Right lobe of liver (tissue), 6 donors: ENCODE measurements around the gene PIEZO2. TPM values are rescaled to one million over a fixed set of nuclear protein-coding genes. Genes with fewer than 3 reads are reported as not detected.

ENCODE experiments used
- ATAC-seq, 4 donors: fragments of 200-7000 bp; cut with Tn5 transposase; one replicate each; pipeline ENCODE4 v1.9.1; 2020; ENCODE audit warnings: mild to moderate bottlenecking in 4 of 4, moderate library complexity in 4 of 4
- DNase-seq, 3 donors: peaks; one replicate each; pipeline ENCODE4 v3.0.0-alpha.2; 2020
- H3K27ac ChIP-seq, 3 donors: fragments of 200-600 bp; one replicate each; pipeline ENCODE4 v1.8.0; 2022
- H3K27me3 ChIP-seq, 2 donors: fragments of 200-600 bp; one replicate each; pipeline ENCODE4 v1.8.0; 2022
- H3K36me3 ChIP-seq, 4 donors: fragments of 200-600 bp; sonication (generic) in 1 of 4; one replicate each; pipeline versions ENCODE4 v1.5.1 to v1.8.0; 2017 to 2022; ENCODE audit warnings: control low read depth in 1 of 4
- H3K4me1 ChIP-seq, 4 donors: fragments of 200-600 bp; sonication (generic) in 1 of 4; one replicate each; pipeline versions ENCODE4 v1.5.1 to v1.8.0; 2017 to 2022; ENCODE audit warnings: control low read depth in 1 of 4
- H3K4me3 ChIP-seq, 3 donors: fragments of 200-600 bp; one replicate each; pipeline ENCODE4 v1.8.0; 2022
- H3K9me3 ChIP-seq, 4 donors: fragments of 200-600 bp; sonication (generic) in 1 of 4; one replicate each; pipeline versions ENCODE4 v1.5.1 to v1.8.0; 2017 to 2022; ENCODE audit warnings: control low read depth in 1 of 4
- POLR2A ChIP-seq: fragments of 450-650 bp; IDR thresholded peaks from one replicate; pipeline ENCODE4 v1.6.1; 2017; ENCODE audit warnings: antibody characterized with exemption, mild to moderate bottlenecking
- WGBS: methylation state at CpG from one replicate; pipeline ENCODE4 v1.1.6; 2018; ENCODE audit warnings: low coverage, low lambda C conversion rate; ENCODE audit not compliant: insufficient coverage; ENCODE audit errors: missing lambda C conversion rate; 5-methylcytosine and 5-hydroxymethylcytosine counted together
- intact Hi-C, 2 donors: fragments of 100-400 bp; cut with DNase I; formaldehyde crosslinking; loops; one replicate each; pipeline versions ENCODE4 v1.11.2 to v1.14.1; 2022
- total RNA-seq, 6 experiments: library from RNA; depleted of rRNA in 2 of 6; stranded (reverse); fragments of >200 nt in 2 of 6; fragmentation: NEBNext Ultra II Directional in 3 of 6; extraction: Animal tissue kit (Norgen Biotek cat#: 25700) in 3 of 6; gene quantifications; one replicate each; pipeline versions ENCODE4 v1.1.0 to v1.2.4, GENCODE V29; 2016 to 2023
- TF ChIP-seq, protein P1 (sequence below), 4 donors: fragments of 200-600 bp in 3 of 4; fragments of 450-650 bp in 1 of 4; IDR thresholded peaks; one replicate each; pipeline versions ENCODE4 v1.5.1 to v1.8.0; 2016 to 2022; ENCODE audit warnings: antibody characterized with exemption in 4 of 4, mild to moderate bottlenecking in 2 of 4
- donor health status: DM: no; HTN: yes; CAD: no.
- donor health status: DM: no; HTN: no; CAD: no.
- donor health status: DM: no; HTN: no; CAD: no.
- donor health status: DM: no; HTN: yes; CAD: no.
- donor health status: DM: no; HTN: yes; CAD: no.

Gene PIEZO2
- total RNA-seq, 6 experiments from 2014 or later = 6.6 to 16.9 (median 10.1) TPM

DNA sequence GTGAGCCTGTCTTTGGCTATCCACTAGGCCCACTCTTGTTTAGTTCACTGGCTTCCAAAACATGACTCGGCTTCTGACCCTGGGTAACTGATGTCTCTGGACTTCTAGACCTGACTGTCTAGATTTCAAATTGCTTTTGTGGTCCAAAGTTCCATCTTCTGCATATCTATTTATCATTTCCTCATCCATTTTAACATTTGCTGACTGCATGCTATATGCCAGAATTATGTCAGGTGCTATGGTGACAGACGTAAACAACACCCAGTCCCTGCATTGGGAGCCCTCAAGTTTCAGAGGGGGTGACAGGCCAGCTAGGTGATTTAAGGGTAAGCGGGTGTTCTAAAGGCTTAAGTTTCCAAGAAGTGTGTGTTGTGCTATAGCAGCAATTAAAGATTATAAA lies 140.9 kb downstream of the PIEZO2 start:
- Histone ChIP-seq H3K36me3 (no peaks in the 10 kb centered on the region), H3K4me3 (no peak overlapping the region), H3K27me3 (no peaks in the 10 kb centered on the region), H3K9me3 (no peaks in the 10 kb centered on the region), H3K4me1 (peaks cover 0 to 9% (median 5%) of the 10 kb centered on the region in 4 donors), H3K27ac (no peak overlapping the region)
- WGBS = 60% methylated on average over 3 of the region's 3 CpGs
- intact Hi-C loops = loop anchor here in 1 of 2 donors (10.0 kb wide), 1 partner anchor 64 kb away; no protein-coding TSS in a partner anchor
- DNase-seq (no peak), ATAC-seq (peak in 1 of 4 donors; percentile 27)
- TF ChIP-seq POLR2A = no peak
- TF ChIP-seq, protein P1, sequence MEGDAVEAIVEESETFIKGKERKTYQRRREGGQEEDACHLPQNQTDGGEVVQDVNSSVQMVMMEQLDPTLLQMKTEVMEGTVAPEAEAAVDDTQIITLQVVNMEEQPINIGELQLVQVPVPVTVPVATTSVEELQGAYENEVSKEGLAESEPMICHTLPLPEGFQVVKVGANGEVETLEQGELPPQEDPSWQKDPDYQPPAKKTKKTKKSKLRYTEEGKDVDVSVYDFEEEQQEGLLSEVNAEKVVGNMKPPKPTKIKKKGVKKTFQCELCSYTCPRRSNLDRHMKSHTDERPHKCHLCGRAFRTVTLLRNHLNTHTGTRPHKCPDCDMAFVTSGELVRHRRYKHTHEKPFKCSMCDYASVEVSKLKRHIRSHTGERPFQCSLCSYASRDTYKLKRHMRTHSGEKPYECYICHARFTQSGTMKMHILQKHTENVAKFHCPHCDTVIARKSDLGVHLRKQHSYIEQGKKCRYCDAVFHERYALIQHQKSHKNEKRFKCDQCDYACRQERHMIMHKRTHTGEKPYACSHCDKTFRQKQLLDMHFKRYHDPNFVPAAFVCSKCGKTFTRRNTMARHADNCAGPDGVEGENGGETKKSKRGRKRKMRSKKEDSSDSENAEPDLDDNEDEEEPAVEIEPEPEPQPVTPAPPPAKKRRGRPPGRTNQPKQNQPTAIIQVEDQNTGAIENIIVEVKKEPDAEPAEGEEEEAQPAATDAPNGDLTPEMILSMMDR (IDR thresholded peaks at IDR 0.05) = no peak

DNA sequence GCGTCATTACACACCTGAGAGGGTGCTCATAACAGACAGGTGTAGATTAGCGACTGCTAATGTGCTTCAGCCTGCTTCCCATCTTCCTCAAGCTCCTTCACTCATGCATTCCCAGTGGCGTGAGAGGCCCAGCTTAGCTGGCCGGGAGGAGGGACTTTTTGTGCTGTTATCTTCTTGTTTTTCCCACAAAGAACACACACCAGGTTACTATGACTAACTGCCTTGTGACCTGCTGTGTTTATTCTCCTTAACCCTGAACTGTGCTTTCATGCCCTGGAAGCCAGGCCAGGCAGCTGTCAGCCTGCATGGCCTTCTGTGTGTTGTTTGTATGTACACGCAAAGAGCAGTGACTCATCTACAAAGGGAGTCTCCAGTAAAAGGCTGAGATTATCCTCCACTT lies 143.8 kb downstream of the PIEZO2 start:
- peak; percentile 54 to 68 (median 67) for DNase-seq
- peaks cover 0 to 9% (median 4%) of the 10 kb centered on the region in 4 donors for H3K4me1 ChIP-seq
- H3K9me3 ChIP-seq = no peaks in the 10 kb centered on the region
- H3K36me3 ChIP-seq = no peaks in the 10 kb centered on the region
- peak overlapping the region; percentile 42 to 57 (median 49) for H3K27ac ChIP-seq
- ATAC-seq = peak; percentile 96 to 98 (median 97)
- intact Hi-C loops = loop anchor here in 1 of 2 donors (10.0 kb wide), 1 partner anchor 61 kb away; no protein-coding TSS in a partner anchor
- TF ChIP-seq POLR2A = no peak
- TF ChIP-seq, protein P1 (IDR thresholded peaks at IDR 0.05) = no peak
- no peak overlapping the region for H3K4me3 ChIP-seq
- no peaks in the 10 kb centered on the region for H3K27me3 ChIP-seq
- WGBS = 42% methylated on average over 5 of the region's 5 CpGs

DNA sequence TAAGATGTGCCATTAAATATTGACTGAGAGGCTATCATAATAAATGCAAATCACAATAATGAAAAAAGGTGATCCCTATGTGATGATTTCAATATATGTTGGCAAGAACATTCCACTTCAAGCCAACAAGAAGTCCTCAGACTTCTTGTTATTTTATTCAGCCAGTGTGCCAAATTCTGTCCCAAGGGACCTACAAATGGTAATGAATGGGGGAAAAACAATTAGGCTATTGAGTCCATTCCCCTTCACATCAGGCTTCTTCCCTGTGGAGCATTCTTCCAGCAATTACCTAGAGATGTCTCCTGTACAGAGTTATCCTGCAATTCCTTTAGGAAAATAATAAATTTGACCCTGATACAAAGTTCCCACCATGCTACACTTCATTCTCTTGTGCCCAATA lies 144.4 kb downstream of the PIEZO2 start:
- Histone ChIP-seq H3K9me3 (no peaks in the 10 kb centered on the region), H3K27me3 (no peaks in the 10 kb centered on the region), H3K36me3 (no peaks in the 10 kb centered on the region), H3K4me3 (no peak overlapping the region), H3K4me1 (peaks cover 0 to 9% (median 4%) of the 10 kb centered on the region in 4 donors), H3K27ac (peak overlapping the region; percentile 42 to 57 (median 49))
- TF ChIP-seq, protein P1 (IDR thresholded peaks at IDR 0.05) = no peak
- no peak for TF ChIP-seq POLR2A
- DNase-seq (no peak), ATAC-seq (no peak)
- intact Hi-C loops = loop anchor here in 1 of 2 donors (10.0 kb wide), 1 partner anchor 60 kb away; no protein-coding TSS in a partner anchor

DNA sequence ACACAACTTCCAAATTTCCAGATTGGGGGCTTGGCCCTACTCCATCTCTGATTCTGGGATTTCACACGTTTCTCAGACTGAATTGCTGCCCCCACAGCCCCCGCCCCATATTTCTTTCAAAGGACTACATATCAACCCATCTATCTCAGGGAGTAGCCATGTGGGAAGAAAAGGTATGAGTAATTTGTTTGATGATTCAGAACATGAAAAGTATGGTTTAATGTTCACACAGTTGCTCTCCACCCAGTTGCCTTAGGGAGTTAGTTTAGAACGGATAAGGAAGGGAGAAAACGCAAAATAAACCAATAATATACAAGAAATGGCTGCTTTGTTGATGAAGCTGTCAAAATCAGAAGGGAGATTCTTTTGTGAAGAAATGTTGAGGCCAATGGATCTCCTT lies 145.1 kb downstream of the PIEZO2 start:
- Histone ChIP-seq H3K4me3 (no peak overlapping the region), H3K9me3 (no peaks in the 10 kb centered on the region), H3K36me3 (no peaks in the 10 kb centered on the region), H3K4me1 (peaks cover 0 to 9% (median 4%) of the 10 kb centered on the region in 4 donors), H3K27ac (no peak overlapping the region), H3K27me3 (no peaks in the 10 kb centered on the region)
- DNase-seq (no peak), ATAC-seq (no peak)
- TF ChIP-seq, protein P1 (IDR thresholded peaks at IDR 0.05) = no peak
- 84% methylated on average over 4 of the region's 4 CpGs for WGBS
- intact Hi-C loops = loop anchor here in 1 of 2 donors (10.0 kb wide), 1 partner anchor 59 kb away; no protein-coding TSS in a partner anchor
